Neural progenitor cell (in vitro differentiated cells): Measurements from ENCODE around the gene IL26. TPM values are rescaled to one million over a fixed set of nuclear protein-coding genes. Genes with fewer than 3 reads are reported as not detected.

ENCODE experiments used
- DNase-seq: peaks from one replicate; pipeline ENCODE4 v3.0.0-alpha.2; 2016; ENCODE audit warnings: low spot score
- H2AFZ ChIP-seq: fragments of 200-600 bp; sonication (generic); replicated peaks from 2 replicates; pipeline ENCODE4 v1.6.1; 2016; ENCODE audit warnings: antibody characterized with exemption
- H3F3A ChIP-seq: fragments of 200-600 bp; sonication (generic); 2 replicates; pipeline ENCODE4 v1.6.1; 2016; ENCODE audit warnings: antibody characterized with exemption, low read depth
- H3K27ac ChIP-seq: fragments of 200-600 bp; sonication (generic); 2 replicates; pipeline ENCODE4 v1.5.1; 2016; ENCODE audit warnings: mild to moderate bottlenecking
- H3K27me3 ChIP-seq: fragments of 200-600 bp; sonication (generic); 2 replicates; pipeline ENCODE4 v1.6.1; 2016; ENCODE audit warnings: mild to moderate bottlenecking, moderate library complexity
- H3K36me3 ChIP-seq: fragments of 200-600 bp; sonication (generic); 2 replicates; pipeline ENCODE4 v1.5.1; 2016
- H3K4me1 ChIP-seq: fragments of 200-600 bp; sonication (generic); 2 replicates; pipeline ENCODE4 v1.6.1; 2016; ENCODE audit warnings: mixed run types
- H3K4me2 ChIP-seq: fragments of 200-600 bp; sonication (generic); 2 replicates; pipeline ENCODE4 v1.6.1; 2016
- H3K4me3 ChIP-seq: fragments of 200-600 bp; sonication (generic); 2 replicates; pipeline ENCODE4 v1.5.1; 2016
- H3K79me2 ChIP-seq: fragments of 200-600 bp; sonication (generic); 2 replicates; pipeline ENCODE4 v1.6.1; 2016; ENCODE audit warnings: low read depth
- H3K9ac ChIP-seq: fragments of 200-600 bp; sonication (generic); 2 replicates; pipeline ENCODE4 v1.6.1; 2016
- H3K9me3 ChIP-seq: fragments of 200-600 bp; sonication (generic); 2 replicates; pipeline ENCODE4 v1.5.1; 2016; ENCODE audit warnings: low read depth
- H4K20me1 ChIP-seq: fragments of 200-600 bp; sonication (generic); 2 replicates; pipeline ENCODE4 v1.6.1; 2016; ENCODE audit warnings: low read depth
- H3K27ac Mint-ChIP-seq: 3 replicates; pipeline ENCODE4 v1.8.0; 2021; ENCODE audit warnings: mixed read lengths
- H3K27me3 Mint-ChIP-seq: 2 replicates; pipeline ENCODE4 v1.8.0; 2022; ENCODE audit warnings: low read depth, mild to moderate bottlenecking, inconsistent platforms, moderate library complexity, mixed read lengths; ENCODE audit not compliant: insufficient read depth
- H3K36me3 Mint-ChIP-seq: 3 replicates; pipeline ENCODE4 v1.8.0; 2021; ENCODE audit warnings: mixed read lengths
- H3K4me1 Mint-ChIP-seq: 3 replicates; pipeline ENCODE4 v1.8.0; 2021; ENCODE audit warnings: mixed read lengths
- H3K4me3 Mint-ChIP-seq: 3 replicates; pipeline ENCODE4 v1.8.0; 2021; ENCODE audit warnings: mild to moderate bottlenecking, moderate library complexity, mixed read lengths
- H3K9me3 Mint-ChIP-seq: 3 replicates; pipeline ENCODE4 v1.8.0; 2020; ENCODE audit warnings: mixed read lengths
- EZH2 ChIP-seq: fragments of 200-600 bp; sonication (generic); IDR thresholded peaks from 2 replicates; pipeline ENCODE4 v1.6.1; 2017; ENCODE audit warnings: antibody characterized with exemption, mild to moderate bottlenecking, moderate library complexity
- EZH2phosphoT487 ChIP-seq: fragments of 200-600 bp; sonication (generic); IDR thresholded peaks from 2 replicates; pipeline ENCODE4 v1.6.1; 2017; ENCODE audit warnings: antibody characterized with exemption
- total RNA-seq: library from RNA; depleted of rRNA; stranded (reverse); fragments of >200 nt; gene quantifications from 2 replicates; pipeline ENCODE4 v1.2.3, GENCODE V29; 2015; ENCODE audit warnings: low replicate concordance
- TF ChIP-seq, protein P1 (sequence below): fragments of 200-600 bp; sonication (generic); IDR thresholded peaks from 2 replicates; pipeline ENCODE4 v1.5.1; 2017; ENCODE audit warnings: antibody characterized with exemption, mild to moderate bottlenecking

The IL26 gene
- total RNA-seq, 1 donor from 2014 or later, result not detected

GRCh38 chr12:68206446-68206845 lies 19.2 kb downstream of the IL26 start:
- Histone ChIP-seq H3K4me3 (no peak overlapping the region), H3K4me1 (peaks cover 3% of the 10 kb centered on the region), H3K36me3 (no peaks in the 10 kb centered on the region), H3K79me2 (no peaks in the 10 kb centered on the region), H3K4me2 (no peak overlapping the region), H3K27ac (no peak overlapping the region), H3F3A (peaks cover 7% of the 10 kb centered on the region), H2AFZ (no peak overlapping the region), H3K27me3 (no peaks in the 10 kb centered on the region), H4K20me1 (no peaks in the 10 kb centered on the region), H3K9me3 (no peaks in the 10 kb centered on the region), H3K9ac (no peak overlapping the region)
- Mint-ChIP-seq H3K4me1 (peaks cover 3% of the 10 kb centered on the region), H3K4me3 (no peak overlapping the region), H3K27ac (no peak overlapping the region), H3K36me3 (no peaks in the 10 kb centered on the region), H3K27me3 (no peaks in the 10 kb centered on the region), H3K9me3 (no peaks in the 10 kb centered on the region)
- TF ChIP-seq EZH2 (no peak), EZH2phosphoT487 (no peak)
- TF ChIP-seq, protein P1, sequence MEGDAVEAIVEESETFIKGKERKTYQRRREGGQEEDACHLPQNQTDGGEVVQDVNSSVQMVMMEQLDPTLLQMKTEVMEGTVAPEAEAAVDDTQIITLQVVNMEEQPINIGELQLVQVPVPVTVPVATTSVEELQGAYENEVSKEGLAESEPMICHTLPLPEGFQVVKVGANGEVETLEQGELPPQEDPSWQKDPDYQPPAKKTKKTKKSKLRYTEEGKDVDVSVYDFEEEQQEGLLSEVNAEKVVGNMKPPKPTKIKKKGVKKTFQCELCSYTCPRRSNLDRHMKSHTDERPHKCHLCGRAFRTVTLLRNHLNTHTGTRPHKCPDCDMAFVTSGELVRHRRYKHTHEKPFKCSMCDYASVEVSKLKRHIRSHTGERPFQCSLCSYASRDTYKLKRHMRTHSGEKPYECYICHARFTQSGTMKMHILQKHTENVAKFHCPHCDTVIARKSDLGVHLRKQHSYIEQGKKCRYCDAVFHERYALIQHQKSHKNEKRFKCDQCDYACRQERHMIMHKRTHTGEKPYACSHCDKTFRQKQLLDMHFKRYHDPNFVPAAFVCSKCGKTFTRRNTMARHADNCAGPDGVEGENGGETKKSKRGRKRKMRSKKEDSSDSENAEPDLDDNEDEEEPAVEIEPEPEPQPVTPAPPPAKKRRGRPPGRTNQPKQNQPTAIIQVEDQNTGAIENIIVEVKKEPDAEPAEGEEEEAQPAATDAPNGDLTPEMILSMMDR, result no peak
- no peak for DNase-seq

DNA sequence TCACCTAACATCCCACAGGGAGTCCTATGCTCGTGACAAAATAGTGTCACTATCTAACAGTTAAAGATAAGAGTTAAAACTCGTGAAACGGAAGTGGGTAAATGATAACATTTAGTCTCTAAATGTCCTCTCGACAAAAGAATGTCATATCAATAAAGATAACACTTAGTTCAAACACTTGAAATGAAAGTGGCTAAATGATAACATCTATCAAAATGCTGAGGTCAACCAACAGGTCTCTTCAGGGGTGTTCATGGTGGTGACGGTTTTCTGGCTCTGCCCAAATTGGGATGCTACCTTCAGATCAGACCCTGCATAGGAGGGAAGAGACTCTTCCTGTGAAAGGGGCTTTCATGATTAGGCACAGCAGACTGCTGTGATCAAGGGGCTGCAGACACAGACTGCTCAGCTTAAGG lies 22.1 kb downstream of the IL26 start:
- Mint-ChIP-seq H3K36me3 (no peaks in the 10 kb centered on the region), H3K9me3 (no peaks in the 10 kb centered on the region), H3K27ac (no peak overlapping the region), H3K27me3 (no peaks in the 10 kb centered on the region), H3K4me3 (no peak overlapping the region), H3K4me1 (peaks cover 5% of the 10 kb centered on the region)
- DNase-seq, result no peak
- H3K27me3 ChIP-seq, result no peaks in the 10 kb centered on the region
- H3K79me2 ChIP-seq, result no peaks in the 10 kb centered on the region
- H3K36me3 ChIP-seq, result no peaks in the 10 kb centered on the region
- H3K27ac ChIP-seq, result no peak overlapping the region
- H3K9me3 ChIP-seq, result no peaks in the 10 kb centered on the region
- peaks cover 13% of the 10 kb centered on the region for H3K4me1 ChIP-seq
- no peak overlapping the region for H2AFZ ChIP-seq
- H4K20me1 ChIP-seq, result no peaks in the 10 kb centered on the region
- H3K4me3 ChIP-seq, result no peak overlapping the region
- no peak overlapping the region for H3K9ac ChIP-seq
- H3F3A ChIP-seq, result no peaks in the 10 kb centered on the region
- H3K4me2 ChIP-seq, result no peak overlapping the region
- no peak for TF ChIP-seq EZH2
- TF ChIP-seq EZH2phosphoT487, result no peak
- TF ChIP-seq, protein P1, result no peak

DNA sequence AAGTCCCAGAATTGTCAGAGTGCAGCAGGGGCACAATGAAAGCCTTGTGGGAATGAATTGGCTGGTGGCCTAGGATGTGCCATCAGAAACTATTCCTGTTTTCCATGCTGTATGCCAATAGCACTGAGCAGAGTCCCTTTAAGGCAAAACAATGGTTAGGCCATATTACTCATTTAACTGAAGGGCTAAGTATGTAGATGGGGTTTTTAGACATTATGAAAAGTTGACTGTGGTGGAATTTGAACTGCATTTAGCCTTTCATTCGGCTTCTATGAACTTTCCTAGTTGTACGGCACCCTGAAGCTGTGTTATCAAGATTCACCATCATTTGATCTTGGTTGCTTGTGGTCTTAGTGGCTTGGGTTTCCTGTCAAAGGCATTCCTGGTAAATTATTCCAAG lies 24.8 kb downstream of the IL26 start:
- Mint-ChIP-seq H3K27me3 (no peaks in the 10 kb centered on the region), H3K4me3 (no peak overlapping the region), H3K9me3 (no peaks in the 10 kb centered on the region), H3K27ac (no peak overlapping the region), H3K36me3 (no peaks in the 10 kb centered on the region), H3K4me1 (peaks cover 5% of the 10 kb centered on the region)
- H3K4me2 ChIP-seq, result no peak overlapping the region
- no peaks in the 10 kb centered on the region for H3K27me3 ChIP-seq
- H3K27ac ChIP-seq, result no peak overlapping the region
- no peak for DNase-seq
- H3K9me3 ChIP-seq, result no peaks in the 10 kb centered on the region
- H3K36me3 ChIP-seq, result no peaks in the 10 kb centered on the region
- no peaks in the 10 kb centered on the region for H3F3A ChIP-seq
- no peak overlapping the region for H3K4me3 ChIP-seq
- no peak overlapping the region for H2AFZ ChIP-seq
- peaks cover 13% of the 10 kb centered on the region for H3K4me1 ChIP-seq
- no peak overlapping the region for H3K9ac ChIP-seq
- no peaks in the 10 kb centered on the region for H4K20me1 ChIP-seq
- TF ChIP-seq, protein P1, result no peak
- TF ChIP-seq EZH2phosphoT487, result no peak
- TF ChIP-seq EZH2, result no peak
- no peaks in the 10 kb centered on the region for H3K79me2 ChIP-seq
